SK-N-SH treated with all-trans-retinoic acid at 6 μM for 48 hours (cell line): ENCODE results near the gene SLC22A2.

Experiments
- ATAC-seq: fragments of 200-7000 bp; cut with Tn5 transposase; 3 replicates; pipeline ENCODE4 v1.9.1; 2020; ENCODE audit warnings: mild to moderate bottlenecking, moderate library complexity
- ARNTL ChIP-seq: fragments of 450-650 bp; formaldehyde crosslinking; IDR thresholded peaks from 2 replicates; pipeline ENCODE4 v1.5.0; 2020; ENCODE audit warnings: low read depth, mild to moderate bottlenecking, moderate library complexity, borderline replicate concordance
- BACH2 ChIP-seq: fragments of 250-450 bp; sonication (Bioruptor Pico); IDR thresholded peaks from 2 replicates; pipeline ENCODE4 v1.9.0; 2021; ENCODE audit warnings: mild to moderate bottlenecking, borderline replicate concordance
- CREB5 ChIP-seq: fragments of 250-450 bp; sonication (Bioruptor Pico); IDR thresholded peaks from 2 replicates; pipeline ENCODE4 v1.5.1; 2020; ENCODE audit warnings: low read depth, mild to moderate bottlenecking, moderate library complexity
- CSDC2 ChIP-seq: fragments of 250-450 bp; sonication (Bioruptor Pico); IDR thresholded peaks from 2 replicates; pipeline ENCODE4 v1.5.0; 2020; ENCODE audit warnings: mild to moderate bottlenecking, moderate library complexity
- CSRNP3 ChIP-seq: fragments of 250-450 bp; sonication (Bioruptor Pico); IDR thresholded peaks from 2 replicates; pipeline ENCODE4 v1.5.1; 2021; ENCODE audit warnings: mild to moderate bottlenecking, moderate library complexity
- GLIS3 ChIP-seq: fragments of 250-450 bp; sonication (Bioruptor Pico); IDR thresholded peaks from 2 replicates; pipeline ENCODE4 v1.5.0; 2020; ENCODE audit warnings: mild to moderate bottlenecking, moderate library complexity
- OSR1 ChIP-seq: fragments of 250-450 bp; sonication (Bioruptor Pico); IDR thresholded peaks from 2 replicates; pipeline ENCODE4 v1.8.0; 2022; ENCODE audit warnings: moderate library complexity, mild to moderate bottlenecking, inconsistent platforms
- PATZ1 ChIP-seq: fragments of 250-450 bp; sonication (Bioruptor Pico); IDR thresholded peaks from 2 replicates; pipeline ENCODE4 v1.8.0; 2020; ENCODE audit warnings: mild to moderate bottlenecking, moderate library complexity, borderline replicate concordance
- POU6F1 ChIP-seq: fragments of 250-450 bp; sonication (Bioruptor Pico); IDR thresholded peaks from 2 replicates; pipeline ENCODE4 v1.8.0; 2021; ENCODE audit warnings: low read depth, mild to moderate bottlenecking, moderate library complexity, borderline replicate concordance
- PPARA ChIP-seq: fragments of 250-450 bp; sonication (Bioruptor Pico); IDR thresholded peaks from 2 replicates; pipeline ENCODE4 v1.5.0; 2020; ENCODE audit warnings: mild to moderate bottlenecking, borderline replicate concordance
- RARB ChIP-seq: fragments of 250-450 bp; sonication (Bioruptor Pico); IDR thresholded peaks from 2 replicates; pipeline ENCODE4 v1.8.0; 2021; ENCODE audit warnings: mild to moderate bottlenecking, moderate library complexity
- SNAI2 ChIP-seq: fragments of 250-450 bp; sonication (Bioruptor Pico); IDR thresholded peaks from 2 replicates; pipeline ENCODE4 v1.5.0; 2020; ENCODE audit warnings: mild to moderate bottlenecking, moderate library complexity
- TOX ChIP-seq: fragments of 250-450 bp; sonication (Bioruptor Pico); IDR thresholded peaks from 2 replicates; pipeline ENCODE4 v1.8.0; 2021; ENCODE audit warnings: mild to moderate bottlenecking, moderate library complexity, borderline replicate concordance
- ZC3H10 ChIP-seq: fragments of 250-450 bp; sonication (Bioruptor Pico); IDR thresholded peaks from 2 replicates; pipeline ENCODE4 v1.5.1; 2021; ENCODE audit warnings: mild to moderate bottlenecking, moderate library complexity
- ZFP3 ChIP-seq: fragments of 250-450 bp; sonication (Bioruptor Pico); IDR thresholded peaks from 2 replicates; pipeline ENCODE4 v1.5.0; 2020; ENCODE audit warnings: mild to moderate bottlenecking, moderate library complexity
- ZFP30 ChIP-seq: fragments of 450-650 bp; formaldehyde crosslinking; IDR thresholded peaks from 2 replicates; pipeline ENCODE4 v1.5.0; 2022; ENCODE audit warnings: mild to moderate bottlenecking, moderate library complexity
- ZNF8 ChIP-seq: fragments of 450-650 bp; formaldehyde crosslinking; IDR thresholded peaks from 2 replicates; pipeline ENCODE4 v1.5.0; 2020; ENCODE audit warnings: mild to moderate bottlenecking, moderate library complexity

The SLC22A2 gene

GRCh38 chr6:160240691-160241084, 17.9 kb downstream of the SLC22A2 start:
- TF ChIP-seq CREB5 (no peak), ZNF8 (CRISPR knock-in tag) (no peak), ARNTL (CRISPR knock-in tag) (no peak), TOX (no peak), ZFP3 (no peak), PPARA (CRISPR knock-in tag) (no peak), ZFP30 (CRISPR knock-in tag) (no peak), PATZ1 (CRISPR knock-in tag) (no peak), SNAI2 (CRISPR knock-in tag) (no peak), RARB (no peak), CSRNP3 (CRISPR knock-in tag) (no peak), ZC3H10 (CRISPR knock-in tag) (no peak), OSR1 (CRISPR knock-in tag) (no peak)
- no peak for ATAC-seq

- no peak for ATAC-seq
Measured at GRCh38 chr6:160239929-160240690, 18.5 kb downstream of the SLC22A2 start.

More at GRCh38 chr6:160239929-160240690, 18.5 kb downstream of the SLC22A2 start:
- TF ChIP-seq GLIS3 (CRISPR knock-in tag) = no peak
- TF ChIP-seq POU6F1 (CRISPR knock-in tag) = no peak
- no peak for TF ChIP-seq PATZ1 (CRISPR knock-in tag)
- no peak for TF ChIP-seq OSR1 (CRISPR knock-in tag)
- no peak for TF ChIP-seq CSDC2
- no peak for TF ChIP-seq BACH2
